Adrenal gland (tissue), 12 donors: ENCODE data around the gene CD8A. TPM values are rescaled to one million over a fixed set of nuclear protein-coding genes. Genes with fewer than 3 reads are reported as not detected.
A peak's percentile ranks its signal among the peaks of the same experiment; 100 is the strongest.

Experiments used
- DNase-seq, 7 donors: peaks; one replicate each; pipeline ENCODE4 v3.0.0-alpha.2; 2019 to 2020
- H3K27ac ChIP-seq, 5 donors: fragments of 200-600 bp; sonication (generic) in 4 of 5; 1 replicate in 3 of 5; 2 replicates in 2 of 5; pipeline versions ENCODE4 v1.5.1 to v1.8.0; 2016 to 2020; ENCODE audit warnings: mild to moderate bottlenecking in 1 of 5
- H3K27me3 ChIP-seq: fragments of 200-600 bp; 2 replicates; pipeline ENCODE4 v1.8.0; 2021
- H3K36me3 ChIP-seq, 2 donors: fragments of 200-600 bp; replicated peaks in 1 of 2; 1 replicate in 1 of 2; 2 replicates in 1 of 2; pipeline versions ENCODE4 v1.5.1 to v1.8.0; 2018 to 2022
- H3K4me1 ChIP-seq, 2 donors: fragments of 200-600 bp; replicated peaks in 1 of 2; 1 replicate in 1 of 2; 2 replicates in 1 of 2; pipeline versions ENCODE4 v1.5.1 to v1.8.0; 2018 to 2021
- H3K4me3 ChIP-seq, 4 donors: fragments of 200-600 bp; sonication (generic) in 3 of 4; one replicate each; pipeline ENCODE4 v1.5.1; 2016 to 2018
- H3K9me3 ChIP-seq, 3 donors: fragments of 200-600 bp; sonication (generic) in 1 of 3; replicated peaks in 1 of 3; 1 replicate in 2 of 3; 2 replicates in 1 of 3; pipeline versions ENCODE4 v1.5.1 to v1.8.0; 2016 to 2021
- POLR2A ChIP-seq, 2 donors: fragments of 450-650 bp; IDR thresholded peaks; one replicate each; pipeline ENCODE4 v1.6.1; 2017; ENCODE audit warnings: antibody characterized with exemption in 2 of 2, mild to moderate bottlenecking in 2 of 2, moderate library complexity in 1 of 2
- WGBS, 4 donors: extraction: QIAGEN DNeasy Blood & Tissue Kit in 2 of 4; methylation state at CpG; one replicate each; pipeline versions ENCODE4 v1.1.5 to v1.1.7; 2013 to 2017; 5-methylcytosine and 5-hydroxymethylcytosine counted together
- intact Hi-C, 2 donors: fragments of 100-400 bp; cut with DNase I; formaldehyde crosslinking; loops; one replicate each; pipeline versions ENCODE4 v1.14.1 to v1.15.0; 2022 to 2023
- polyA plus RNA-seq, 3 donors: library from polyadenylated mRNA; stranded (reverse); fragments of 200-250 nt in 2 of 3; fragments of 350-450 nt in 1 of 3; fragmentation: Illumina TruSeq in 1 of 3; extraction: RNeasy Lipid Tissue Mini Kit (QIAGEN cat#74804) in 1 of 3; gene quantifications; one replicate each; pipeline ENCODE4 v1.2.3, GENCODE V29; 2013 to 2014
- total RNA-seq, 9 donors: library from RNA; depleted of rRNA in 4 of 9; stranded (reverse); fragments of >200 nt in 4 of 9; fragments of 120-200 nt in 1 of 9; fragmentation: NEBNext Ultra II Directional in 1 of 9; extraction: Animal tissue kit (Norgen Biotek cat#: 25700) in 1 of 9; gene quantifications; one replicate each; pipeline versions ENCODE4 v1.1.0 to v1.2.4, GENCODE V29; 2013 to 2023
- TF ChIP-seq, protein P1 (sequence below), 6 experiments: fragments of 450-650 bp in 4 of 6; fragments of 200-600 bp in 2 of 6; sonication (generic) in 1 of 6; IDR thresholded peaks; 1 replicate in 5 of 6; 2 replicates in 1 of 6; pipeline versions ENCODE4 v1.5.1 to v1.8.0; 2016 to 2021; ENCODE audit warnings: antibody characterized with exemption in 6 of 6, mild to moderate bottlenecking in 2 of 6, moderate library complexity in 1 of 6
- donor health status: healthy with polysubstance abuse.
- donor health status: Bipolar disorder and iron deficiency.
- donor health status: DM: yes; HTN: yes; CAD: no.
- donor health status: DM: no; HTN: no; CAD: no.
- donor health status: DM: no; HTN: no; CAD: no.
- donor health status: DM: yes; HTN: yes; CAD: no.

The CD8A gene
- total and polyA plus RNA-seq, 12 donors = 1.1 to 4.4 (median 1.8) TPM; not detected in 1

DNA sequence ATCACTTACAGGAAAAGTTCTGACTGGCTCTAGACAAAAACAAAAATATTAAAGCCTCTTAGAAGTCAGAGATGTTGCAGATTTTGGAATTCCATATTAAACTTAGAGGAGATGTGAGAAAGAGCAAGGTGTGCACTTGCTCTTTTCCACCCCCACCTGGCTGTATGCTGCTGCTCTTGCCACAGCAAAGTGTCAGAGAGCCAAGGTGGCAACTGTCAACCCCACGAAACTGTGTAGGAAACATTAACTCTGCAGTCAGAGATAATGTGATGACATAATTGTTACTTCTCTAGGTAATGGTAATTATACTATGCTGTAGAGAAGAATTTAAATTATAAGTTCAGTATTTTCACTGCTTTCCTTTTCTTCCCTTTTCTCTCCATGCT, 25.4 kb downstream of the CD8A start:
- Histone ChIP-seq H3K9me3 (no peaks in the 10 kb centered on the region), H3K27ac (no peak overlapping the region), H3K4me1 (no peaks in the 10 kb centered on the region), H3K4me3 (no peak overlapping the region), H3K36me3 (peaks cover 0 to 11% of the 10 kb centered on the region in 2 donors), H3K27me3 (no peaks in the 10 kb centered on the region)
- no peak for DNase-seq
- intact Hi-C loops = no loop called here
- WGBS, 4 donors = 53 to 84% (median 72%) methylated on average over 1 of the region's 1 CpG
- no peak for TF ChIP-seq POLR2A (IDR thresholded peaks at IDR 0.05)
- TF ChIP-seq, protein P1, sequence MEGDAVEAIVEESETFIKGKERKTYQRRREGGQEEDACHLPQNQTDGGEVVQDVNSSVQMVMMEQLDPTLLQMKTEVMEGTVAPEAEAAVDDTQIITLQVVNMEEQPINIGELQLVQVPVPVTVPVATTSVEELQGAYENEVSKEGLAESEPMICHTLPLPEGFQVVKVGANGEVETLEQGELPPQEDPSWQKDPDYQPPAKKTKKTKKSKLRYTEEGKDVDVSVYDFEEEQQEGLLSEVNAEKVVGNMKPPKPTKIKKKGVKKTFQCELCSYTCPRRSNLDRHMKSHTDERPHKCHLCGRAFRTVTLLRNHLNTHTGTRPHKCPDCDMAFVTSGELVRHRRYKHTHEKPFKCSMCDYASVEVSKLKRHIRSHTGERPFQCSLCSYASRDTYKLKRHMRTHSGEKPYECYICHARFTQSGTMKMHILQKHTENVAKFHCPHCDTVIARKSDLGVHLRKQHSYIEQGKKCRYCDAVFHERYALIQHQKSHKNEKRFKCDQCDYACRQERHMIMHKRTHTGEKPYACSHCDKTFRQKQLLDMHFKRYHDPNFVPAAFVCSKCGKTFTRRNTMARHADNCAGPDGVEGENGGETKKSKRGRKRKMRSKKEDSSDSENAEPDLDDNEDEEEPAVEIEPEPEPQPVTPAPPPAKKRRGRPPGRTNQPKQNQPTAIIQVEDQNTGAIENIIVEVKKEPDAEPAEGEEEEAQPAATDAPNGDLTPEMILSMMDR (IDR thresholded peaks at IDR 0.05) = no peak

DNA sequence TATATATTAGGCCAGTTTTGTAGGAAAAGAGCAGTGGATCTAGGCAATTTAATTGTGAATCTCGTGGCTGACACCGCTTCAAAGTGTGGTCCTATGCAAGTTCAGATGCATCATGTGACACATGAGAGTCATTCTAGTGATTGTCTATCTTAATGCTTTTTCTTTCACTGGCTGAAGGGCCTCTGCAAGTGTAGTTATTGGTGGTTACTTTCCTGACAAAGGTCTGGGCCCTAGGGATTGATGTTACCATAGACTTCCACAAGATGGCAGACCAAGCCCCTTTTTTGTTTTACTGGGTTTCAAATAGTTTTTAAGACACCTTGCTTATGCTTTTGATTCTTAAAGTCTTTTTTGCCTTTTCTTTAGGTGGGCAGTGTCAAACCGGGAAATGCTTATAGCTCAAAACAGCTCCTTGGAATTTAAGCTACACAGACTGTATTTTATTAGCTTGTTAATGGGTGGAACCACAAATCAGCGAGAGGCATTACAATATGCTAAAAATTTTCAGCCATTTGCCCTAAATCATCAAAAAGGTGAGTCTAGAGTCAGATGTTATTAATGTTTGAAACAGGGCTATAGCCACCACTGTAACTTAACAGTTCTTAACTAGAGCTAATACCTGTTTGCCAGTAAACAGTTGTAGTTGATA, 25.9 kb downstream of the CD8A start:
- TF ChIP-seq, protein P1 (IDR thresholded peaks at IDR 0.05) = peak; percentile 51 to 67 (median 64)
- no peak for TF ChIP-seq POLR2A (IDR thresholded peaks at IDR 0.05)
- Histone ChIP-seq H3K27me3 (no peaks in the 10 kb centered on the region), H3K27ac (no peak overlapping the region), H3K4me3 (no peak overlapping the region), H3K4me1 (no peaks in the 10 kb centered on the region), H3K36me3 (peaks cover 0 to 7% of the 10 kb centered on the region in 2 donors), H3K9me3 (no peaks in the 10 kb centered on the region)
- DNase-seq = peak in 3 of 7 donors; percentile 16 to 35 (median 33)
- intact Hi-C loops = no loop called here
- WGBS, 4 donors = 63 to 69% (median 66%) methylated on average over 4 of the region's 4 CpGs

DNA sequence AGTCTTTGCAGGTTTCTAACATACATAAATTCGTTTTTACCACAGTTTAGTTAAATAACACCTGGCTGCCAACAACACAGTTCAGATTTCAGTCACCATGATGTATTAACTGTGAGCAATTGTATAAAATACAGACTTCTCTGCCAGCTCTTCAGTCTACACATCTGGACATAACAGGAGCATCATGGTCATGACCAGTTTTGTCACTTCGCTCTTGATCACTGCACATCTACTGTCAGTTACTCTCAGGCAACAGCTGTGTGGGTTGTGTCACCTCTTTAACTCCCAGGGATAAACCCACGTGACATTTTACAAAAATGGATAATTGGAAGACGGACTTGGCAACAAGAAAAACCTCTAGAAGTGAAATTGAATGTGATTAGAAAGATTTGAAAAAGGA, 30.3 kb downstream of the CD8A start:
- Histone ChIP-seq H3K27ac (no peak overlapping the region), H3K27me3 (no peaks in the 10 kb centered on the region), H3K4me3 (no peak overlapping the region), H3K9me3 (no peaks in the 10 kb centered on the region), H3K36me3 (peaks cover 0 to 4% of the 10 kb centered on the region in 2 donors), H3K4me1 (peaks cover 0 to 4% of the 10 kb centered on the region in 2 donors)
- TF ChIP-seq POLR2A (IDR thresholded peaks at IDR 0.05) = no peak
- TF ChIP-seq, protein P1 (IDR thresholded peaks at IDR 0.05) = no peak
- WGBS, 4 donors = 85 to 93% (median 88%) methylated on average over 4 of the region's 4 CpGs
- no peak for DNase-seq
- intact Hi-C loops = no loop called here

DNA sequence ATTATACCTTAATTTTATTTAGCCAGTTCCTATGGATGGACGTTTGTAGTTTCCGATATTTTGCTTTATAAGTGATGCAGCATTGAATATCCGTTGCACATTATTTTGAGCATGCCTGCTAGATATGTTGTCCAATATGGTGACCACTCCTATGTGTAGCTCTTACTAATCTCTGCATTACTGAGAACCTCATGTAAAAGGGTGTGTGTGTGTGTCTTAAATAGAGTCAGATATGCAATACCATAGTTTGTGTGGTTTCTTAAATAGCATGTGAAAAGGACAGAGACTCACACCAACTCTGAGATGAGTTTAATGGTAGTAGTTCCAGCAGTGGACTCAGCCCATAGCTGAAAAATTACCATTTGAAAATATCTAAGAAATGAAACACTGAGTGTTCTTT, 32.3 kb downstream of the CD8A start:
- no peaks in the 10 kb centered on the region for H3K9me3 ChIP-seq
- H3K4me3 ChIP-seq = no peak overlapping the region
- 91 to 95% (median 92%) methylated on average over 3 of the region's 3 CpGs for WGBS, 4 donors
- TF ChIP-seq, protein P1 (IDR thresholded peaks at IDR 0.05) = no peak
- TF ChIP-seq POLR2A (IDR thresholded peaks at IDR 0.05) = no peak
- DNase-seq = no peak
- peaks cover 0 to 4% of the 10 kb centered on the region in 2 donors for H3K4me1 ChIP-seq
- H3K27me3 ChIP-seq = no peaks in the 10 kb centered on the region
- H3K36me3 ChIP-seq = peaks cover 0 to 10% of the 10 kb centered on the region in 2 donors
- intact Hi-C loops = no loop called here
- no peak overlapping the region for H3K27ac ChIP-seq
